HCT116 (cell line): ENCODE results near the gene CACNA2D3. TPM values are rescaled to one million over a fixed set of nuclear protein-coding genes. Genes with fewer than 3 reads are reported as not detected.

ENCODE experiments used
- ATAC-seq: fragments of 200-7000 bp; cut with Tn5 transposase; 2 replicates; pipeline ENCODE4 v1.9.1; 2020; ENCODE audit warnings: mild to moderate bottlenecking, moderate library complexity
- BruUV-seq: library from RNA; stranded (reverse); fragments of 400-500 nt; replicated peaks from 2 replicates; lab custom pipeline; 2021; lab: Mats Ljungman, UMichigan
- CTCF ChIA-PET: fragments of 300-600 bp; sonication (Branson Sonifier 250); formaldehyde crosslinking; loops from one replicate; lab custom pipeline; 2021; ENCODE audit warnings: antibody characterized with exemption; lab: Charles Lee
- POLR2A ChIA-PET: fragments of 300-600, 350-600 bp; sonication (Branson Sonifier 250); formaldehyde crosslinking; loops from one replicate; lab custom pipeline; 2021; ENCODE audit warnings: antibody characterized with exemption; lab: Charles Lee
- RAD21 ChIA-PET, 2 experiments: fragments of 300-600 bp; sonication (Branson Sonifier 250); formaldehyde crosslinking; loops; one replicate each; lab custom pipeline; 2023; ENCODE audit warnings: low total read pairs in 2 of 2; ENCODE audit not compliant: uncharacterized antibody in 2 of 2, unreplicated experiment in 2 of 2, low non-redundant PET in 1 of 2; lab: Charles Lee
- DNase-seq: peaks from one replicate; pipeline ENCODE4 v3.0.0-alpha.2; 2010; ENCODE audit warnings: low read depth, low spot score
- H2AFZ ChIP-seq: fragments of 200-600 bp; shearing (Covaris generic), sonication (generic); 2 replicates; pipeline ENCODE4 v1.6.1; 2017; ENCODE audit warnings: low read depth, mixed run types, mixed read lengths, antibody characterized with exemption, low read length; ENCODE audit not compliant: poor library complexity, severe bottlenecking
- H3K27ac ChIP-seq: 2 replicates; pipeline ENCODE4 v1.5.1; 2012; ENCODE audit warnings: low read depth, low read length
- H3K27me3 ChIP-seq: fragments of 200-600 bp; sonication (generic); 2 replicates; pipeline ENCODE4 v1.6.1; 2016; ENCODE audit warnings: mixed run types, low read length, mixed read lengths; ENCODE audit not compliant: insufficient read depth
- H3K36me3 ChIP-seq, 2 experiments: fragments of 200-500 bp in 1 of 2; fragments of 200-600 bp in 1 of 2; sonication (Bioruptor generic) in 1 of 2; sonication (generic) in 1 of 2; 2 replicates each; pipeline versions ENCODE4 v1.5.1 to v1.6.1; 2014 to 2016; ENCODE audit warnings: low read length in 2 of 2, inconsistent platforms in 1 of 2, mixed read lengths in 1 of 2, mixed run types in 1 of 2; ENCODE audit not compliant: insufficient read depth in 2 of 2, control insufficient read depth in 1 of 2
- H3K4me1 ChIP-seq, 2 experiments: fragments of 200-600 bp in 1 of 2; sonication (generic) in 1 of 2; 2 replicates each; pipeline versions ENCODE4 v1.5.1 to v1.6.1; 2012 to 2017; ENCODE audit warnings: low read length in 2 of 2, inconsistent platforms in 1 of 2, mild to moderate bottlenecking in 1 of 2, mixed read lengths in 1 of 2, mixed run types in 1 of 2, moderate library complexity in 1 of 2; ENCODE audit not compliant: insufficient read depth in 2 of 2, control insufficient read depth in 1 of 2
- H3K4me2 ChIP-seq: fragments of 200-600 bp; sonication (generic); 2 replicates; pipeline ENCODE4 v1.6.1; 2017; ENCODE audit warnings: mixed run types, low read length, mixed read lengths
- H3K4me3 ChIP-seq, 2 experiments: fragments of 200-600 bp in 1 of 2; sonication (generic) in 1 of 2; replicated peaks in 1 of 2; 2 replicates each; pipeline ENCODE4 v1.5.1; 2011 to 2016; ENCODE audit warnings: low read length in 2 of 2, control low read depth in 1 of 2, low read depth in 1 of 2, mild to moderate bottlenecking in 1 of 2, mixed read lengths in 1 of 2, mixed run types in 1 of 2
- H3K79me2 ChIP-seq: fragments of 200-600 bp; sonication (generic); 2 replicates; pipeline ENCODE4 v1.6.1; 2017; ENCODE audit warnings: mild to moderate bottlenecking, mixed run types, low read length, moderate library complexity, mixed read lengths; ENCODE audit not compliant: insufficient read depth
- H3K9ac ChIP-seq: fragments of 200-600 bp; sonication (generic); 2 replicates; pipeline ENCODE4 v1.6.1; 2016; ENCODE audit warnings: low read length, mixed read lengths
- H3K9me2 ChIP-seq: fragments of 200-600 bp; sonication (generic), shearing (Covaris generic); 2 replicates; pipeline ENCODE4 v1.6.1; 2017; ENCODE audit warnings: mixed run types, mild to moderate bottlenecking, moderate library complexity; ENCODE audit not compliant: insufficient read depth
- H3K9me3 ChIP-seq, 2 experiments: fragments of 200-500 bp in 1 of 2; fragments of 200-600 bp in 1 of 2; sonication (Bioruptor generic) in 1 of 2; sonication (generic) in 1 of 2; 2 replicates each; pipeline ENCODE4 v1.6.1; 2014 to 2017; ENCODE audit warnings: low read length in 2 of 2, mixed read lengths in 2 of 2, inconsistent platforms in 1 of 2, low read depth in 1 of 2, mild to moderate bottlenecking in 1 of 2, mixed run types in 1 of 2, moderate library complexity in 1 of 2; ENCODE audit not compliant: control insufficient read depth in 1 of 2, insufficient read depth in 1 of 2
- H4K20me1 ChIP-seq: fragments of 200-600 bp; sonication (generic), shearing (Covaris generic); 2 replicates; pipeline ENCODE4 v1.6.1; 2017; ENCODE audit warnings: mixed run types, mild to moderate bottlenecking, moderate library complexity; ENCODE audit not compliant: insufficient read depth
- EGR1 ChIP-seq: IDR thresholded peaks from 2 replicates; pipeline ENCODE4 v1.6.1; 2012; ENCODE audit warnings: low read depth
- ELF1 ChIP-seq: IDR thresholded peaks from 2 replicates; pipeline ENCODE4 v1.6.1; 2012; ENCODE audit warnings: low read depth, borderline replicate concordance
- EZH2phosphoT487 ChIP-seq: fragments of 200-600 bp; IDR thresholded peaks from 2 replicates; pipeline ENCODE4 v1.6.1; 2018; ENCODE audit warnings: antibody characterized with exemption, borderline replicate concordance
- JUND ChIP-seq: IDR thresholded peaks from 2 replicates; pipeline ENCODE4 v1.6.1; 2012
- POLR2A ChIP-seq: IDR thresholded peaks from 2 replicates; pipeline ENCODE4 v1.7.0; 2011; ENCODE audit warnings: borderline replicate concordance; ENCODE audit not compliant: insufficient read depth, insufficient read length; ENCODE audit errors: extremely low read depth
- POLR2AphosphoS5 ChIP-seq: IDR thresholded peaks from 2 replicates; pipeline ENCODE4 v1.6.1; 2011; ENCODE audit warnings: mild to moderate bottlenecking, low read depth, low read length, moderate library complexity
- SP1 ChIP-seq: IDR thresholded peaks from 2 replicates; pipeline ENCODE4 v1.6.1; 2012; ENCODE audit warnings: low read depth
- SRF ChIP-seq: IDR thresholded peaks from 2 replicates; pipeline ENCODE4 v1.6.1; 2012; ENCODE audit warnings: low read depth
- TCF7L2 ChIP-seq: IDR thresholded peaks from 2 replicates; pipeline ENCODE4 v1.7.0; 2011; ENCODE audit warnings: borderline replicate concordance, inconsistent platforms; ENCODE audit not compliant: insufficient read depth, insufficient read length; ENCODE audit errors: extremely low read depth
- ZFX ChIP-seq: fragments of 450-650 bp; IDR thresholded peaks from 2 replicates; pipeline ENCODE4 v1.6.1; 2017
- ZNF274 ChIP-seq: fragments of 200-500 bp; sonication (Bioruptor generic); IDR thresholded peaks from 2 replicates; pipeline ENCODE4 v1.6.1; 2014; ENCODE audit warnings: mild to moderate bottlenecking, low read depth, low read length, inconsistent platforms
- intact Hi-C: fragments of 100-400 bp; cut with micrococcal nuclease; formaldehyde crosslinking; loops from 2 replicates; pipeline ENCODE4 v1.10.0; 2022
- total RNA-seq: library from RNA; stranded (reverse); gene quantifications from one replicate; pipeline ENCODE4 v1.2.1, GENCODE V29; 2021; ENCODE audit not compliant: unreplicated experiment
- TF ChIP-seq, protein P1 (sequence below): IDR thresholded peaks from 2 replicates; pipeline ENCODE4 v1.6.1; 2012
- TF ChIP-seq, protein P2 (sequence below), 3 experiments: fragments of 200-600 bp in 1 of 3; sonication (generic) in 1 of 3; IDR thresholded peaks in 2 of 3; conservative IDR thresholded peaks in 1 of 3; 2 replicates each; pipeline ENCODE4 v1.5.1; 2012 to 2017; ENCODE audit warnings: low read depth in 2 of 3, low read length in 2 of 3, antibody characterized with exemption in 1 of 3, borderline replicate concordance in 1 of 3, control low read depth in 1 of 3, mild to moderate bottlenecking in 1 of 3, mixed read lengths in 1 of 3, mixed run types in 1 of 3, moderate library complexity in 1 of 3; ENCODE audit not compliant: insufficient read depth in 1 of 3
- TF ChIP-seq, protein P3 (sequence below): IDR thresholded peaks from 2 replicates; pipeline ENCODE4 v1.6.1; 2011; ENCODE audit warnings: mild to moderate bottlenecking, low read length, moderate library complexity; ENCODE audit not compliant: insufficient replicate concordance; ENCODE audit errors: extremely low read depth

Gene CACNA2D3
- total RNA-seq, 1 experiment from 2014 or later, result 0.20 TPM

DNA sequence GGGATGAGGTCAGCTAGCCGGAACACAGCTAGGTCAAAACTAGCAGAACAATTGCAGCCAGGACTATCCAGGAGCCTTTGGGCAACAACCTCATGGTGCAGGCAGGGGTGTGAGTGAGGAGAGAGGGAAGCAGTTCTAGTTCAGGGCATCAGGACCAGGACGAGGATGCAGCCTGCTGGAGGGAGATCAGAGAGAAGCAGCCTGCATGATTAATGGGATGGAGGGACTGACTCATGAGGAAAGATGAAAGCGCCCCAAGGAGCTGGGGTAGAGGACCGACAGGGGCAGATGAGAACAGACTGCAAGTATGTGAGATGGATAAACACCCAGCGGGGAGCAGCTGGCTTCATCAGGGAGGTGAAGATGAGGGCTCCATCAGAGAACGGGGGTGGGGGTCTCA, 843.4 kb downstream of the CACNA2D3 start (continued):
- TF ChIP-seq ZNF274, result no peak
- TF ChIP-seq ZFX, result no peak
- TF ChIP-seq ELF1, result no peak
- no peak for TF ChIP-seq TCF7L2
- TF ChIP-seq EZH2phosphoT487, result no peak
- TF ChIP-seq, protein P1, sequence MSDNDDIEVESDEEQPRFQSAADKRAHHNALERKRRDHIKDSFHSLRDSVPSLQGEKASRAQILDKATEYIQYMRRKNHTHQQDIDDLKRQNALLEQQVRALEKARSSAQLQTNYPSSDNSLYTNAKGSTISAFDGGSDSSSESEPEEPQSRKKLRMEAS, result no peak
- TF ChIP-seq EGR1, result no peak

DNA sequence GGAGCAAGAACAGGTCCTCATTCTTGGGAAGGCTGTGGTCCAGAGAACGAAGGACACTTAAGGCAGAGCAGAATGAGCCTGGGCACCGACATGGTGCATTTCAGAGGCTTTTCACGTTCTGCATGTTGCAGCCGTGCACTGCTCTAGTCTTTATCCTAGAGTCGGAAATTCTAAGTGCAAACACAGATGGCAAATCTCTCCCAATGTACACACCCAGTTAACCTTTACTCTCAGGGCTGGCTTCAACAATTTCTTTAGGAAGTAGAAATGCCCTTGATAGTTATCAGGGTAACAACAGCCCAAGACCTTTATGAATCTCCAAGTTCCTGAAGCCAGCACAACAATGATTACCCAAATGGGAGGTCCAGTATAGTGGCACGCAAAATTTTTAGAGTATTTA, 844.6 kb downstream of the CACNA2D3 start:
- Histone ChIP-seq H3K4me3 (no peak overlapping the region), H3K9me2 (no peaks in the 10 kb centered on the region), H3K79me2 (no peaks in the 10 kb centered on the region), H3K4me1 (no peaks in the 10 kb centered on the region), H3K4me2 (no peak overlapping the region), H3K27ac (no peak overlapping the region), H3K9me3 (peaks cover 0 to 3% of the 10 kb centered on the region in 2 experiments; a peak in 2 of 4 replicates), H2AFZ (no peak overlapping the region), H4K20me1 (no peaks in the 10 kb centered on the region), H3K9ac (no peak overlapping the region), H3K27me3 (no peaks in the 10 kb centered on the region), H3K36me3 (no peaks in the 10 kb centered on the region)
- BruUV-seq, result no TSS peak
- ATAC-seq (no peak), DNase-seq (no peak)
- ChIA-PET RAD21 (no interaction called here), CTCF (no interaction called here), POLR2A (no interaction called here)
- no peak for TF ChIP-seq ZNF274
- no peak for TF ChIP-seq EZH2phosphoT487
- TF ChIP-seq SRF, result no peak
- TF ChIP-seq, protein P2, sequence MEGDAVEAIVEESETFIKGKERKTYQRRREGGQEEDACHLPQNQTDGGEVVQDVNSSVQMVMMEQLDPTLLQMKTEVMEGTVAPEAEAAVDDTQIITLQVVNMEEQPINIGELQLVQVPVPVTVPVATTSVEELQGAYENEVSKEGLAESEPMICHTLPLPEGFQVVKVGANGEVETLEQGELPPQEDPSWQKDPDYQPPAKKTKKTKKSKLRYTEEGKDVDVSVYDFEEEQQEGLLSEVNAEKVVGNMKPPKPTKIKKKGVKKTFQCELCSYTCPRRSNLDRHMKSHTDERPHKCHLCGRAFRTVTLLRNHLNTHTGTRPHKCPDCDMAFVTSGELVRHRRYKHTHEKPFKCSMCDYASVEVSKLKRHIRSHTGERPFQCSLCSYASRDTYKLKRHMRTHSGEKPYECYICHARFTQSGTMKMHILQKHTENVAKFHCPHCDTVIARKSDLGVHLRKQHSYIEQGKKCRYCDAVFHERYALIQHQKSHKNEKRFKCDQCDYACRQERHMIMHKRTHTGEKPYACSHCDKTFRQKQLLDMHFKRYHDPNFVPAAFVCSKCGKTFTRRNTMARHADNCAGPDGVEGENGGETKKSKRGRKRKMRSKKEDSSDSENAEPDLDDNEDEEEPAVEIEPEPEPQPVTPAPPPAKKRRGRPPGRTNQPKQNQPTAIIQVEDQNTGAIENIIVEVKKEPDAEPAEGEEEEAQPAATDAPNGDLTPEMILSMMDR (IDR thresholded peaks at IDR 0.05 in 2 of 3, conservative IDR thresholded peaks at IDR 0.05 in 1 of 3; ENCODE audit: borderline replicate concordance in 1 of 3, insufficient read depth in 1 of 3, low read depth in 2 of 3, low read length in 2 of 3), result no peak
- no peak for TF ChIP-seq POLR2AphosphoS5
- TF ChIP-seq, protein P3, sequence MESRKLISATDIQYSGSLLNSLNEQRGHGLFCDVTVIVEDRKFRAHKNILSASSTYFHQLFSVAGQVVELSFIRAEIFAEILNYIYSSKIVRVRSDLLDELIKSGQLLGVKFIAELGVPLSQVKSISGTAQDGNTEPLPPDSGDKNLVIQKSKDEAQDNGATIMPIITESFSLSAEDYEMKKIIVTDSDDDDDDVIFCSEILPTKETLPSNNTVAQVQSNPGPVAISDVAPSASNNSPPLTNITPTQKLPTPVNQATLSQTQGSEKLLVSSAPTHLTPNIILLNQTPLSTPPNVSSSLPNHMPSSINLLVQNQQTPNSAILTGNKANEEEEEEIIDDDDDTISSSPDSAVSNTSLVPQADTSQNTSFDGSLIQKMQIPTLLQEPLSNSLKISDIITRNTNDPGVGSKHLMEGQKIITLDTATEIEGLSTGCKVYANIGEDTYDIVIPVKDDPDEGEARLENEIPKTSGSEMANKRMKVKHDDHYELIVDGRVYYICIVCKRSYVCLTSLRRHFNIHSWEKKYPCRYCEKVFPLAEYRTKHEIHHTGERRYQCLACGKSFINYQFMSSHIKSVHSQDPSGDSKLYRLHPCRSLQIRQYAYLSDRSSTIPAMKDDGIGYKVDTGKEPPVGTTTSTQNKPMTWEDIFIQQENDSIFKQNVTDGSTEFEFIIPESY, result no peak
- no peak for TF ChIP-seq JUND
- TF ChIP-seq SP1, result no peak
- no peak for TF ChIP-seq TCF7L2
- TF ChIP-seq POLR2A, result no peak
- intact Hi-C loops, result no loop called here
